ENCODE results near the gene COA1. TPM values are rescaled to one million over a fixed set of nuclear protein-coding genes. Genes with fewer than 3 reads are reported as not detected.

The COA1 gene
- total and polyA plus RNA-seq, 2 donors (not counting 3 experiments of a cell fraction or from before 2014, with no cell fraction given), result 38.1 to 55.1 TPM

GRCh38 chr7:43625453-43625852 lies 103.9 kb downstream of the COA1 start:
- intact Hi-C loops (cut with micrococcal nuclease), result no loop called here
- no TSS peak for BruUV-seq (replicated peaks)
- H2AFZ ChIP-seq (ENCODE audit: low read depth, low read length), result no peak overlapping the region
- CTCF ChIA-PET, result interaction anchor here (5.3 kb wide), 1 partner anchor 43 kb away, joined by 19 read pairs; the partner anchor contains the start of gene STK17A
- H3K36me3 ChIP-seq (ENCODE audit: control insufficient read depth in 2 of 2, extremely low read depth in 1 of 2, insufficient read depth in 2 of 2, low read length in 2 of 2), result peaks cover 4 to 23% of the 10 kb centered on the region in 2 experiments
- H3K4me1 ChIP-seq (ENCODE audit: control insufficient read depth, extremely low read depth, insufficient read depth, low read length), result peaks cover 5% of the 10 kb centered on the region
- no peaks in the 10 kb centered on the region for H3K9me1 ChIP-seq (replicated peaks; ENCODE audit: control insufficient read depth, extremely low read depth, insufficient read depth, low read length)
- no peak for FAIRE-seq
- H3K79me2 ChIP-seq (ENCODE audit: control insufficient read depth, insufficient read depth, low read length), result peaks cover 76% of the 10 kb centered on the region
- no peak overlapping the region for H3K27ac ChIP-seq (ENCODE audit: insufficient read depth, low read depth, low read length)
- POLR2A ChIA-PET, result no interaction called here
- H3K9me3 ChIP-seq (replicated peaks; ENCODE audit: control insufficient read depth, insufficient read depth, low read length), result no peaks in the 10 kb centered on the region
- dilution Hi-C loops (cut with MboI; ENCODE audit: extremely low pct_ligation_motif_present, low sequenced_read_pairs), result no loop called here
- TF ChIP-seq FOS (IDR thresholded peaks at IDR 0.05; ENCODE audit: borderline replicate concordance, insufficient read depth, low read length) (no peak), CTCF (IDR thresholded peaks at IDR 0.05; ENCODE audit: extremely low read depth in 1 of 2, insufficient read depth in 1 of 2, low read depth in 1 of 2, low read length in 2 of 2) (no peak), EZH2 (IDR thresholded peaks at IDR 0.05; ENCODE audit: borderline replicate concordance, low read depth, low read length, severe bottlenecking) (no peak), POLR2A (IDR thresholded peaks at IDR 0.05; ENCODE audit: low read depth, low read length) (no peak), MAX (IDR thresholded peaks at IDR 0.05; ENCODE audit: insufficient read depth, insufficient read length) (no peak), GATA2 (IDR thresholded peaks at IDR 0.05; ENCODE audit: insufficient read depth, insufficient read length, low read depth, low read length) (no peak), POLR2AphosphoS5 (IDR thresholded peaks at IDR 0.05; ENCODE audit: insufficient read depth, low read depth, low read length) (no peak), MYC (IDR thresholded peaks at IDR 0.05; ENCODE audit: low read depth, low read length) (no peak), JUN (IDR thresholded peaks at IDR 0.05; ENCODE audit: borderline replicate concordance, insufficient read depth, insufficient read length, low read depth) (no peak)
- no peaks in the 10 kb centered on the region for H4K20me1 ChIP-seq (replicated peaks; ENCODE audit: control insufficient read depth, extremely low read depth, insufficient read depth, low read length)
- no peak overlapping the region for H3K4me2 ChIP-seq (ENCODE audit: insufficient read depth, low read length)
- H3K9ac ChIP-seq (replicated peaks; ENCODE audit: extremely low read depth, insufficient read depth, low read length), result no peak overlapping the region
- no peaks in the 10 kb centered on the region for H3K27me3 ChIP-seq (ENCODE audit: control insufficient read depth in 2 of 2, insufficient read depth in 2 of 2, low read length in 2 of 2)
- no peak overlapping the region for H3K4me3 ChIP-seq (replicated peaks in 1 of 3; ENCODE audit: insufficient read depth in 1 of 3, low read depth in 1 of 3, low read length in 3 of 3)
- no peak for DNase-seq (ENCODE audit: low read depth, low spot score)
